ENCODE measurements around the gene SNAPC4. TPM values are rescaled to one million over a fixed set of nuclear protein-coding genes. Genes with fewer than 3 reads are reported as not detected.

Gene SNAPC4
- total RNA-seq, 2 donors from 2014 or later: 18.0 to 18.7 TPM

GRCh38 chr9:136395345-136396218 lies 4.4 kb downstream of the SNAPC4 start:
- Mint-ChIP-seq H3K4me1 (peaks cover 7% of the 10 kb centered on the region), H3K27ac (no peak overlapping the region), H3K36me3 (ENCODE audit: low read depth) (peaks cover 44% of the 10 kb centered on the region), H3K27me3 (ENCODE audit: insufficient read depth) (no peaks in the 10 kb centered on the region), H3K9me3 (no peaks in the 10 kb centered on the region), H3K4me3 (no peak overlapping the region)
- no peak for DNase-seq
- no peak for TF ChIP-seq CTCF (conservative IDR thresholded peaks at IDR 0.05)
- Histone ChIP-seq H3K9ac (ENCODE audit: extremely low read depth, low read length, poor library complexity, severe bottlenecking) (no peak overlapping the region), H3K27me3 (ENCODE audit: control insufficient read depth, insufficient read depth, low read length, poor library complexity, severe bottlenecking) (no peaks in the 10 kb centered on the region), H3K4me1 (ENCODE audit: control insufficient read depth, insufficient read depth, low read length) (peaks cover 6% of the 10 kb centered on the region), H3K36me3 (ENCODE audit: control insufficient read depth, insufficient read depth, low read length) (peaks cover 75% of the 10 kb centered on the region), H3K9me3 (ENCODE audit: control insufficient read depth, low read length) (no peaks in the 10 kb centered on the region), H3K4me3 (ENCODE audit: low read length) (no peak overlapping the region), H3K27ac (ENCODE audit: low read depth, low read length) (no peak overlapping the region)
- WGBS, 2 experiments (ENCODE audit: insufficient coverage in 1 of 2, insufficient read length in 1 of 2): 92 to 97% methylated on average over 13 to 26 of the region's 26 CpGs

GRCh38 chr9:136395020-136395340 lies 5.0 kb downstream of the SNAPC4 start:
- Histone ChIP-seq H3K9ac (ENCODE audit: extremely low read depth, low read length, poor library complexity, severe bottlenecking) (no peak overlapping the region), H3K9me3 (ENCODE audit: control insufficient read depth, low read length) (no peaks in the 10 kb centered on the region), H3K4me1 (ENCODE audit: control insufficient read depth, insufficient read depth, low read length) (peaks cover 6% of the 10 kb centered on the region), H3K27ac (ENCODE audit: low read depth, low read length) (no peak overlapping the region), H3K36me3 (ENCODE audit: control insufficient read depth, insufficient read depth, low read length) (peaks cover 80% of the 10 kb centered on the region), H3K4me3 (ENCODE audit: low read length) (no peak overlapping the region), H3K27me3 (ENCODE audit: control insufficient read depth, insufficient read depth, low read length, poor library complexity, severe bottlenecking) (no peaks in the 10 kb centered on the region)
- Mint-ChIP-seq H3K36me3 (ENCODE audit: low read depth) (peaks cover 47% of the 10 kb centered on the region), H3K9me3 (no peaks in the 10 kb centered on the region), H3K27me3 (ENCODE audit: insufficient read depth) (no peaks in the 10 kb centered on the region), H3K4me1 (peaks cover 7% of the 10 kb centered on the region), H3K4me3 (no peak overlapping the region), H3K27ac (no peak overlapping the region)
- DNase-seq: no peak
- no peak for TF ChIP-seq CTCF (conservative IDR thresholded peaks at IDR 0.05)
- WGBS, 2 experiments (ENCODE audit: insufficient coverage in 1 of 2, insufficient read length in 1 of 2): 95 to 96% methylated on average over 12 to 13 of the region's 13 CpGs

- H3K4me1 Mint-ChIP-seq: peaks cover 7% of the 10 kb centered on the region
- H3K36me3 Mint-ChIP-seq (ENCODE audit: low read depth): peaks cover 52% of the 10 kb centered on the region
- no peak overlapping the region for H3K4me3 Mint-ChIP-seq
- Histone ChIP-seq H3K27ac (ENCODE audit: low read depth, low read length) (no peak overlapping the region), H3K27me3 (ENCODE audit: control insufficient read depth, insufficient read depth, low read length, poor library complexity, severe bottlenecking) (no peaks in the 10 kb centered on the region), H3K4me3 (ENCODE audit: low read length) (no peak overlapping the region), H3K9me3 (ENCODE audit: control insufficient read depth, low read length) (no peaks in the 10 kb centered on the region), H3K36me3 (ENCODE audit: control insufficient read depth, insufficient read depth, low read length) (peaks cover 85% of the 10 kb centered on the region), H3K4me1 (ENCODE audit: control insufficient read depth, insufficient read depth, low read length) (peaks cover 6% of the 10 kb centered on the region), H3K9ac (ENCODE audit: extremely low read depth, low read length, poor library complexity, severe bottlenecking) (no peak overlapping the region)
- H3K27ac Mint-ChIP-seq: no peak overlapping the region
- H3K27me3 Mint-ChIP-seq (ENCODE audit: insufficient read depth): no peaks in the 10 kb centered on the region
- no peak for DNase-seq
- no peak for TF ChIP-seq CTCF (conservative IDR thresholded peaks at IDR 0.05)
- WGBS, 2 experiments (ENCODE audit: insufficient coverage in 1 of 2, insufficient read length in 1 of 2): 95 to 98% methylated on average over 13 to 21 of the region's 21 CpGs
- H3K9me3 Mint-ChIP-seq: no peaks in the 10 kb centered on the region
These were observed 5.5 kb downstream of the SNAPC4 start for GRCh38 chr9:136394312-136395019.

All from endodermal cell (in vitro differentiated cells).